GM12878 (cell line): ENCODE data around the gene DCDC2. TPM values are rescaled to one million over a fixed set of nuclear protein-coding genes. Genes with fewer than 3 reads are reported as not detected.
A peak's percentile ranks its signal among the peaks of the same experiment; 100 is the strongest.

Source experiments
- ATAC-seq: fragments of 200-7000 bp; cut with Tn5 transposase; 3 replicates; pipeline ENCODE4 v1.9.1; 2020; ENCODE audit warnings: mild to moderate bottlenecking, moderate library complexity
- BruUV-seq: library from RNA; stranded (reverse); fragments of 400-500 nt; replicated peaks from 2 replicates; lab custom pipeline; 2021; lab: Mats Ljungman, UMichigan
- CTCF ChIA-PET: fragments of 300-600 bp; sonication (Branson Sonifier 250); formaldehyde crosslinking; extraction: SDS; loops from one replicate; lab custom pipeline; 2021; ENCODE audit warnings: inconsistent platforms; lab: Yijun Ruan, JAX
- POLR2A ChIA-PET: fragments of 350-600 bp; formaldehyde crosslinking; extraction: SDS; loops from one replicate; lab custom pipeline; 2021; ENCODE audit warnings: inconsistent platforms; lab: Charles Lee
- RAD21 ChIA-PET: fragments of 300-600 bp; sonication (Branson Sonifier 250); formaldehyde crosslinking; loops from one replicate; lab custom pipeline; 2023; ENCODE audit warnings: antibody characterized with exemption; ENCODE audit not compliant: unreplicated experiment; lab: Charles Lee
- SMC1A ChIA-PET: fragments of 300-600 bp; sonication (Branson Sonifier 250); formaldehyde crosslinking; loops from one replicate; lab custom pipeline; 2023; ENCODE audit not compliant: unreplicated experiment, uncharacterized antibody; lab: Charles Lee
- DNase-seq: peaks from one replicate; pipeline ENCODE4 v3.0.0-alpha.2; 2011; ENCODE audit warnings: low read depth, low spot score
- FAIRE-seq: peaks from 3 replicates; lab custom pipeline; 2011; peaks lifted over from hg19 to GRCh38; lab: Jason Lieb, UNC
- H2AFZ ChIP-seq: 2 replicates; pipeline ENCODE4 v1.6.0; 2011; ENCODE audit warnings: low read depth, low read length, control low read depth; ENCODE audit not compliant: control insufficient read depth
- H3K27ac ChIP-seq: 2 replicates; pipeline ENCODE4 v1.5.1; 2011; ENCODE audit warnings: control low read depth; ENCODE audit not compliant: control insufficient read depth, insufficient read depth
- H3K27me3 ChIP-seq, 2 experiments: replicated peaks in 1 of 2; 2 replicates each; pipeline versions ENCODE4 v1.6.0 to v1.6.1; 2011; ENCODE audit warnings: low read length in 1 of 2; ENCODE audit not compliant: control insufficient read depth in 2 of 2, insufficient read depth in 2 of 2
- H3K36me3 ChIP-seq, 2 experiments: 2 replicates each; pipeline ENCODE4 v1.5.1; 2011; ENCODE audit warnings: low read length in 1 of 2; ENCODE audit not compliant: control insufficient read depth in 2 of 2, insufficient read depth in 2 of 2
- H3K4me1 ChIP-seq: 2 replicates; pipeline ENCODE4 v1.6.1; 2011; ENCODE audit warnings: mild to moderate bottlenecking, low read length, moderate library complexity, mixed read lengths; ENCODE audit not compliant: control insufficient read depth, insufficient read depth
- H3K4me2 ChIP-seq: 2 replicates; pipeline ENCODE4 v1.6.0; 2011; ENCODE audit warnings: control low read depth; ENCODE audit not compliant: control insufficient read depth, insufficient read depth
- H3K4me3 ChIP-seq: fragments of 200-600 bp; sonication (generic); 2 replicates; pipeline ENCODE4 v1.5.1; 2016
- H3K79me2 ChIP-seq: 2 replicates; pipeline ENCODE4 v1.6.0; 2011; ENCODE audit warnings: low read length; ENCODE audit not compliant: control insufficient read depth, insufficient read depth
- H3K9ac ChIP-seq: 2 replicates; pipeline ENCODE4 v1.8.0; 2011; ENCODE audit warnings: low read length, control low read depth, mixed read lengths; ENCODE audit not compliant: control insufficient read depth, insufficient read depth
- H3K9me3 ChIP-seq: replicated peaks from 3 replicates; pipeline ENCODE4 v1.5.1; 2011; ENCODE audit warnings: mild to moderate bottlenecking, low read length; ENCODE audit not compliant: control insufficient read depth, insufficient read depth
- H4K20me1 ChIP-seq: 2 replicates; pipeline ENCODE4 v1.6.0; 2011; ENCODE audit not compliant: control insufficient read depth, insufficient read depth
- EED ChIP-seq: sonication (generic); IDR thresholded peaks from 2 replicates; pipeline ENCODE4 v1.6.1; 2016; ENCODE audit warnings: antibody characterized with exemption, low read depth
- RBBP5 ChIP-seq: fragments of 200-600 bp; sonication (generic); conservative IDR thresholded peaks from 2 replicates; pipeline ENCODE4 v1.6.1; 2016
- WGBS: methylation state at CpG from one replicate; pipeline ENCODE4 v1.1.6; 2016; ENCODE audit warnings: low lambda C conversion rate; ENCODE audit not compliant: insufficient replicate concordance, insufficient coverage; ENCODE audit errors: missing lambda C conversion rate; 5-methylcytosine and 5-hydroxymethylcytosine counted together
- in situ Hi-C: fragments of 300-500 bp; cut with MboI; formaldehyde crosslinking; loops from 9 replicates; pipeline ENCODE4 v1.14.3; 2018; ENCODE audit warnings: mixed read lengths
- intact Hi-C: fragments of 100-400 bp; cut with micrococcal nuclease; formaldehyde crosslinking; loops from one replicate; pipeline ENCODE4 v1.14.2; 2022; ENCODE audit not compliant: unreplicated experiment
- polyA plus RNA-seq, 11 experiments: library from polyadenylated mRNA; depleted of rRNA in 4 of 11; unstranded in 6 of 11; stranded (reverse) in 5 of 11; fragments of >200 nt; fragmentation: Nextera tagmentation in 4 of 11; fragmentation: Illumina TruSeq in 1 of 11; extraction: Ambion mirVana in 4 of 11; extraction: Trizol in 1 of 11; gene quantifications; 1 replicate in 1 of 11; 2 replicates in 10 of 11; pipeline versions ENCODE4 v1.2.1 to v1.2.3, GENCODE V29; 2011 to 2016; ENCODE audit warnings: inconsistent platforms in 2 of 11, missing spikeins in 2 of 11, low read depth in 1 of 11
- total RNA-seq, 4 experiments: library from RNA; depleted of rRNA in 3 of 4; stranded (reverse); fragments of >200 nt in 3 of 4; fragmentation: Illumina TruSeq in 1 of 4; extraction: Trizol in 1 of 4; gene quantifications; 2 replicates each; pipeline versions ENCODE4 v1.2.1 to v1.2.3, GENCODE V29; 2013 to 2021
- TF ChIP-seq, protein P1 (sequence below): fragments of 450-650 bp; IDR thresholded peaks from 2 replicates; pipeline ENCODE4 v1.6.1; 2018; ENCODE audit warnings: borderline replicate concordance, mild to moderate bottlenecking; ENCODE audit not compliant: partially characterized antibody
- TF ChIP-seq, protein P2 (sequence below): IDR thresholded peaks from 2 replicates; pipeline ENCODE4 v1.6.1; 2012; ENCODE audit warnings: mild to moderate bottlenecking, low read depth, low read length
- TF ChIP-seq, protein P3 (sequence below): fragments of 450-650 bp; IDR thresholded peaks from 2 replicates; pipeline ENCODE4 v1.6.1; 2014; ENCODE audit warnings: mild to moderate bottlenecking

The DCDC2 gene
- total and polyA plus RNA-seq, 10 of the 15 experiments (the other 5 are each of a cell fraction or from before 2014, with no cell fraction given): under 0.01 to 0.03 TPM; not detected in 8

DNA sequence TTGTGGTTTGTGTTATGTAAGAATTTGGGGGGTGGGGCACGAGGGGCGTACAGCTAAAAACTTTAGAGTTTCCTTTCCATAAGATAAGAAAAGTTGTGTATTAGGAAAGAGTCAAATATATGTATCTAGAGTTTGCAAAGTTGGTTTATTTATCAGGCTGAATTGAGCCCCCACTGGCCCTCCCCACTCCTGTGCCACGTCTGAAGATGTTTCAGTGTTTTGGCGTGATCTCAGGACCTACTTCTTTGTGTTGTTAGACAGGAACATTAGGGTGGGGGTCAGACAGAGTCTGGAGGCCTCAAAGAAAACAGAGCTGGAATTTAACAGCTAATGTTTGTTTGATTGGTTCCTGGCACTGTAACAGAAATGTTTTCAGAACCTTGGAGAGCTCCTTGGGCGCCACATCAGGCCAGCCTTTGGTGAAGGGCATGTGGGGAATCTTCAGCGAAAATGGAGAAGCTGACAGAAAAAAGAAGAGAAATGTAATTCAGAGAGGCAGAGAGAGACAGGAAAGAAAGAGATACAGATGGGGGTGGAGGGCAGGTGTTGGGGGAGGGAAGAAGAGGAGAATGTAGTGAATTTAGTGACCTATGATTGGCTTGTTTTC is 231.2 kb downstream of the DCDC2 start:
- no peak overlapping the region for H3K9ac ChIP-seq
- BruUV-seq: no TSS peak
- peak; percentile 66 for ATAC-seq

More for the DNA sequence above, 231.2 kb downstream of the DCDC2 start:
- Histone ChIP-seq H2AFZ (no peak overlapping the region), H4K20me1 (no peaks in the 10 kb centered on the region), H3K27ac (no peak overlapping the region), H3K4me3 (no peak overlapping the region), H3K27me3 (no peaks in the 10 kb centered on the region), H3K79me2 (no peaks in the 10 kb centered on the region), H3K4me2 (no peak overlapping the region), H3K4me1 (no peaks in the 10 kb centered on the region), H3K36me3 (no peaks in the 10 kb centered on the region), H3K9me3 (no peaks in the 10 kb centered on the region)
- POLR2A ChIA-PET: no interaction called here
- RAD21 ChIA-PET: no interaction called here
- DNase-seq (no peak), FAIRE-seq (no peak)
- WGBS: 12% methylated on average over 6 of the region's 6 CpGs
- CTCF ChIA-PET: interaction anchor here (0.7 kb wide), 1 partner anchor 824 kb away, joined by 3 read pairs; no protein-coding TSS in a partner anchor
- TF ChIP-seq RBBP5 (no peak), EED (no peak)
- TF ChIP-seq, protein P1, sequence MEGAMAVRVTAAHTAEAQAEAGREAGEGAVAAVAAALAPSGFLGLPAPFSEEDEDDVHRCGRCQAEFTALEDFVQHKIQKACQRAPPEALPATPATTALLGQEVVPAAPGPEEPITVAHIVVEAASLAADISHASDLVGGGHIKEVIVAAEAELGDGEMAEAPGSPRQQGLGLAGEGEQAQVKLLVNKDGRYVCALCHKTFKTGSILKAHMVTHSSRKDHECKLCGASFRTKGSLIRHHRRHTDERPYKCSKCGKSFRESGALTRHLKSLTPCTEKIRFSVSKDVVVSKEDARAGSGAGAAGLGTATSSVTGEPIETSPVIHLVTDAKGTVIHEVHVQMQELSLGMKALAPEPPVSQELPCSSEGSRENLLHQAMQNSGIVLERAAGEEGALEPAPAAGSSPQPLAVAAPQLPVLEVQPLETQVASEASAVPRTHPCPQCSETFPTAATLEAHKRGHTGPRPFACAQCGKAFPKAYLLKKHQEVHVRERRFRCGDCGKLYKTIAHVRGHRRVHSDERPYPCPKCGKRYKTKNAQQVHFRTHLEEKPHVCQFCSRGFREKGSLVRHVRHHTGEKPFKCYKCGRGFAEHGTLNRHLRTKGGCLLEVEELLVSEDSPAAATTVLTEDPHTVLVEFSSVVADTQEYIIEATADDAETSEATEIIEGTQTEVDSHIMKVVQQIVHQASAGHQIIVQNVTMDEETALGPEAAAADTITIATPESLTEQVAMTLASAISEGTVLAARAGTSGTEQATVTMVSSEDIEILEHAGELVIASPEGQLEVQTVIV: no peak
- TF ChIP-seq, protein P2, sequence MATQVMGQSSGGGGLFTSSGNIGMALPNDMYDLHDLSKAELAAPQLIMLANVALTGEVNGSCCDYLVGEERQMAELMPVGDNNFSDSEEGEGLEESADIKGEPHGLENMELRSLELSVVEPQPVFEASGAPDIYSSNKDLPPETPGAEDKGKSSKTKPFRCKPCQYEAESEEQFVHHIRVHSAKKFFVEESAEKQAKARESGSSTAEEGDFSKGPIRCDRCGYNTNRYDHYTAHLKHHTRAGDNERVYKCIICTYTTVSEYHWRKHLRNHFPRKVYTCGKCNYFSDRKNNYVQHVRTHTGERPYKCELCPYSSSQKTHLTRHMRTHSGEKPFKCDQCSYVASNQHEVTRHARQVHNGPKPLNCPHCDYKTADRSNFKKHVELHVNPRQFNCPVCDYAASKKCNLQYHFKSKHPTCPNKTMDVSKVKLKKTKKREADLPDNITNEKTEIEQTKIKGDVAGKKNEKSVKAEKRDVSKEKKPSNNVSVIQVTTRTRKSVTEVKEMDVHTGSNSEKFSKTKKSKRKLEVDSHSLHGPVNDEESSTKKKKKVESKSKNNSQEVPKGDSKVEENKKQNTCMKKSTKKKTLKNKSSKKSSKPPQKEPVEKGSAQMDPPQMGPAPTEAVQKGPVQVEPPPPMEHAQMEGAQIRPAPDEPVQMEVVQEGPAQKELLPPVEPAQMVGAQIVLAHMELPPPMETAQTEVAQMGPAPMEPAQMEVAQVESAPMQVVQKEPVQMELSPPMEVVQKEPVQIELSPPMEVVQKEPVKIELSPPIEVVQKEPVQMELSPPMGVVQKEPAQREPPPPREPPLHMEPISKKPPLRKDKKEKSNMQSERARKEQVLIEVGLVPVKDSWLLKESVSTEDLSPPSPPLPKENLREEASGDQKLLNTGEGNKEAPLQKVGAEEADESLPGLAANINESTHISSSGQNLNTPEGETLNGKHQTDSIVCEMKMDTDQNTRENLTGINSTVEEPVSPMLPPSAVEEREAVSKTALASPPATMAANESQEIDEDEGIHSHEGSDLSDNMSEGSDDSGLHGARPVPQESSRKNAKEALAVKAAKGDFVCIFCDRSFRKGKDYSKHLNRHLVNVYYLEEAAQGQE: peak; percentile 97
- TF ChIP-seq, protein P3, sequence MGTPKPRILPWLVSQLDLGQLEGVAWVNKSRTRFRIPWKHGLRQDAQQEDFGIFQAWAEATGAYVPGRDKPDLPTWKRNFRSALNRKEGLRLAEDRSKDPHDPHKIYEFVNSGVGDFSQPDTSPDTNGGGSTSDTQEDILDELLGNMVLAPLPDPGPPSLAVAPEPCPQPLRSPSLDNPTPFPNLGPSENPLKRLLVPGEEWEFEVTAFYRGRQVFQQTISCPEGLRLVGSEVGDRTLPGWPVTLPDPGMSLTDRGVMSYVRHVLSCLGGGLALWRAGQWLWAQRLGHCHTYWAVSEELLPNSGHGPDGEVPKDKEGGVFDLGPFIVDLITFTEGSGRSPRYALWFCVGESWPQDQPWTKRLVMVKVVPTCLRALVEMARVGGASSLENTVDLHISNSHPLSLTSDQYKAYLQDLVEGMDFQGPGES: no peak
- in situ Hi-C loops (no loop called here), intact Hi-C loops (no loop called here)
- SMC1A ChIA-PET: no interaction called here
